HG02588 (cell line): Measurements from ENCODE around the gene LRP5.
A peak's percentile ranks its signal among the peaks of the same experiment; 100 is the strongest.
"Not testable (repeated sequence)": the region's sequence is repeated elsewhere in the genome, so short reads cannot be mapped to it uniquely, and the experiment has no call there.

ENCODE experiments used
- ATAC-seq: cut with Tn5 transposase; IDR thresholded peaks from one replicate; pipeline ENCODE4 v1.9.1; 2021; ENCODE audit warnings: mild to moderate bottlenecking, moderate library complexity; ENCODE audit not compliant: unreplicated experiment

The LRP5 gene

GRCh38 chr11:68460741-68461574 lies 148.6 kb downstream of the LRP5 start, which contains the start of gene PPP6R3:
PPP6R3 (plus strand) TSS chr11:68460752; CDS start chr11:68537665, 76,913 bp downstream.
- peak; percentile 30 for ATAC-seq

DNA sequence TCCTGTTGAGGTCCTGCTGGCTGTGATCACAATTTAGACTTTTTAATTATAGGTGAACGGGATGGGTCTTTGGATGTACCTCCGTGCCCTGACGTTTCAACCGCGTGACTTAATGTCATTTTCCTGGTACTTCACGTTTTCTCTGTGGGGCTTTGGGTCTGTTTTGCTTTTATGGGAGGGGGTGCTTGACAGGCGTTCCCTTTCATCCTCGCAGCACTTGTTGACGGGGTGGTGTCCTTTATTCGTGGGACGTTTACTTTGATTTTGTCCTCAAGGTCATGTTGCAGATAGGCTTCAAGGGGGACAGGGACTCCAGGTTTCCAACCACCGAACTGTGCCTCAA lies 149.2 kb downstream of the LRP5 start:
- ATAC-seq = no peak

- ATAC-seq = no peak
These were observed 151.3 kb downstream of the LRP5 start for GRCh38 chr11:68463714-68464113.

- ATAC-seq = no peak
These were observed 154.9 kb downstream of the LRP5 start for GRCh38 chr11:68467201-68467834.

DNA sequence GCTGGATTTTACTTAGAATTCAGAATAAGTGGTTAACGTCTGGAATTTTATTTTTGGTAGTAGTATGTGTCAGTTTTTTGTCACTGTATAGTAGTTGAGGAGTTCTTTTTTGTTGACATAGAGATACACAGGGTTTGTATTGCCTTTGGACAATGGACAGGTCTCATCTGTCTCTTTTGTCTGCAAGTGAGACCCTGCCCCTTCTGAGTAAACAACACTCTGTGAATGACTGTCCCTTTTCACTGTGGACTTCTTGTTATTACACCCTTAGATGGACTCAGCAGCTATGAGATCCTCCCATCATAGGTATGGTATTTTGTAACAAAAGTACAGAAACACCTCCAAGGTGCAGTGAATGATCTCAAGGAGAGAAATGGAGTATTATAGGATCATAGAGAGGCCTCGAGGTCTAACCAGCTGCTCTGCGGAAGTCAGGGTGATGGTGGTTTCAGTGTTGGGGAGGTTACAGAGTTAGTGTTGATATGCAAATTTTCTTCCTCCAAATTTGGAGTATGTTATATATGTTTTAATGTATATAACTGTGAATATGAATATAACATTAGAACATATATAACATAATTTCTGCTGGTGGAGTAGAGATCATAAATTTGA lies 155.9 kb downstream of the LRP5 start:
- no peak for ATAC-seq

DNA sequence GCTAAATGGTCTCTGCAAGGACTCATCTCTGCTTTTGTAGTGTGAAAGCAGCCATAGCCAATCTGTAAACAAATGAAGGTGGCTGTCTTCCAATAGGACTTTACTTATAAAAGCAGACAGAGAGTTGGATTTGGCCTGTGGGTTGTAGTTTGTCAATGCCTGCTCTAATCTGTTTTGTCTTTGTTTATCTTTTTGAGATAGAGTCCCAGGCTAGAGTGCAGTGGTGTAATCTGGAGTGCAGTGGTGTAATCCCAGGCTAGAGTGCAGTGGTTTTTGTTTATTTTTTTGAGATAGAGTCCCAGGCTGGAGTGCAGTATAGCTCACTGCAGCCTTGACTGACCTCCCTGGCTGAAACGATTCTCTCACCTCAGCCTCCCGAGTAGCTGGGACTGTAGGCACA lies 156.7 kb downstream of the LRP5 start:
- ATAC-seq = no peak

- no peak for ATAC-seq
These were observed 157.3 kb downstream of the LRP5 start for GRCh38 chr11:68469642-68470041.

DNA sequence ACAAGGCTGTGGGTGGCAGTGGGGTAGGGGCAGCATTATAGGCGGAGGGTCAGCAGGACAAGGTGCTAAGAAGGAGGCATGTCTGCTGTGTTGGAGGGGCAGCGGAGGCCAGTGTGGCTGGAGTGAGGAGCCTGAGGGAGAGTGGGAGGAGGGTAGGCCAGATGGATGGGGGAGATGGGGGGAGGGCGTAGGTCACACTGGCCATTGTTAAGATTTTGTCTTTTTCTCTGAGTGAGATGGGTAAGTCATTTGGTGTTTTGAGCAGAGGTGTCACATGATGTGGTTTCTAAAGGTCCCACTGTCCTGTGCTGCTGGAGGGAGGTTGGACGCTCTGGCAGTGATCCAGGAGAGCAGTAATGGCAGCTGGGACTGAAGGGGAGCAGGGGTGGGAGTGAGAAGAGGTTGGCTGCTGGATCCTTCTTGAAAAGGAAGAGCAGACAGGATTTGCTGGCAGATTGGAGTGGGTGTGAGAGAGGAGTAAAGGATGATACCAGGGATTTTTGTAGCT lies 158.0 kb downstream of the LRP5 start:
- no peak for ATAC-seq

GRCh38 chr11:68471360-68472340 lies 159.3 kb downstream of the LRP5 start:
- no peak for ATAC-seq

- ATAC-seq = no peak
These were observed 160.4 kb downstream of the LRP5 start for GRCh38 chr11:68472778-68473177.

- ATAC-seq = no peak
These were observed 161.3 kb downstream of the LRP5 start for GRCh38 chr11:68473693-68474092.

DNA sequence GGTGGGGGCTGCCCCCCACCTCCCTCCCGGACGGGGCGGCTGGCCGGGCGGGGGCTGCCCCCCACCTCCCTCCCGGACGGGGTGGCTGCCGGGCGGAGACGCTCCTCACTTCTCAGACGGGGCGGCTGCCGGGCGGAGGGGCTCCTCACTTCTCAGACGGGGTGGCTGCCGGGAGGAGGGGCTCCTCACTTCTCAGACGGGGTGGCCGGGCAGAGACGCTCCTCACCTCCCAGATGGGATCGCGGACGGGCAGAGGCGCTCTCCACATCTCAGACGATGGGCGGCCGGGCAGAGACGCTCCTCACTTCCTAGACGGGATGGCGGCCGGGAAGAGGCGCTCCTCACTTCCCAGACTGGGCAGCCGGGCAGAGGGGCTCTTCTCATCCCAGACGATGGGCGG lies 163.2 kb downstream of the LRP5 start:
- not testable (repeated sequence) for ATAC-seq

GRCh38 chr11:68479390-68479789 lies 167.0 kb downstream of the LRP5 start:
- no peak for ATAC-seq

DNA sequence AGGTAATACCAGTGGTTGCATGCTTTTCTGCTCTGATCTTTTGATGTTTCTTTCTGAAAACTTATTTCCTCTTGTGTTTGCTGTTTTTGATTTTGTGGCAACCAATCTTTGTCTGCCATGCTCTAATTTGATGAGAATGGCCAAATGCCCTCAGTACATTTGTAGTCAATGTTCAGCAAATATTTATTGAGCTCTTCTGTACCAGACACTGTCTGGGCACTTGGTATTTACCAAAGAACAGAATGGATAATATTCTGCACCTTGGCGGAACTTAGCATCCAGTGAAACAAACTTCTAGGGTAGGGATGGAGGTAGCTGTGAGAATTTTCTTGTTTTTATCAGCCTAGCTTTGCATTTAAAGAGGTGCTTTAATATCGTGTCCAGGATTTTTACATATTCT lies 167.8 kb downstream of the LRP5 start:
- ATAC-seq = no peak

GRCh38 chr11:68480852-68481510 lies 168.6 kb downstream of the LRP5 start:
- no peak for ATAC-seq

DNA sequence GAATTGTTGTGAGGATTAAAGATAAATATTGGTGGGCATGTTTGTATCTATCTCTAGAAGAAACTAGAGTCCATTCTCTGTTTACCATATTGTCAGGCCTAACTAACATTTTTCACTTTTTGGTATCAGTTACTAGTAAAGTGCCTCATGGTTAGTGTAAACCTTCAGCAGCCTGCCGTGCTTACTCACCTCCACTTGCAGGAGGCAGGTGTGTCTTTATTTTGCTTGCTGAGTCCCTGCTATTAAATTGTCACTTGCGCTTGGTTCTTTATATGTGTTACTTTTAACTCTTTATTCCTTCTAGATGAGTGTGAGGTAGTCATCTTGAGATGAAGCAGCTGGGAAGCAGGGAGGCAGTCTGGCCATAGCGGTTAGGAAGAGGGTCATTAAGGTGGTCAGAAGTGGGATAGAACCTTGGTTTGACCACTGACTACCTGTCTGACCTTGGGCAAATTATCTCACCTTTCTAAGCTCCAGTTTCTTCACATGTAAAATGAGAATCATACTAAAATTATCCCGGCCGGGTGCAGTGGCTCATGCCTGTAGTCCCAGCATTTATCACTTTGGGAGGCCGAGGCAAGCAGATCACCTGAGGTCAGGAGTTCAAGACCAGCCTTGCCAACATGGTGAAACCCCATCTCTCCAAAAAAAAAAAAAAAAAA lies 169.3 kb downstream of the LRP5 start:
- no peak for ATAC-seq

GRCh38 chr11:68488623-68489022 lies 176.2 kb downstream of the LRP5 start:
- ATAC-seq = no peak

- no peak for ATAC-seq
These were observed 182.9 kb downstream of the LRP5 start for GRCh38 chr11:68495220-68495729.

GRCh38 chr11:68495872-68496271 lies 183.5 kb downstream of the LRP5 start:
- ATAC-seq = no peak
